A549 (cell line): ENCODE results near the gene TVP23A.

Experiments used
- HMGXB4 ChIP-seq: fragments of 250-450 bp; sonication (Bioruptor Pico); IDR thresholded peaks from 2 replicates; pipeline ENCODE4 v1.5.0; 2021; ENCODE audit warnings: mild to moderate bottlenecking, moderate library complexity, borderline replicate concordance
- MAX ChIP-seq: IDR thresholded peaks from 2 replicates; pipeline ENCODE4 v1.6.1; 2012
- NPAS2 ChIP-seq: fragments of 250-450 bp; sonication (Bioruptor Pico); IDR thresholded peaks from 2 replicates; pipeline ENCODE4 v1.8.0; 2022; ENCODE audit warnings: mild to moderate bottlenecking, moderate library complexity, borderline replicate concordance
- POLR2A ChIP-seq: IDR thresholded peaks from 2 replicates; pipeline ENCODE4 v1.6.1; 2012; ENCODE audit warnings: mild to moderate bottlenecking, low read length
- SREBF2 ChIP-seq: fragments of 450-650 bp; IDR thresholded peaks from 2 replicates; pipeline ENCODE4 v1.6.1; 2014; ENCODE audit warnings: mild to moderate bottlenecking, moderate library complexity
- ZSCAN20 ChIP-seq: fragments of 250-450 bp; sonication (Bioruptor Pico); IDR thresholded peaks from 2 replicates; pipeline ENCODE4 v1.8.0; 2022; ENCODE audit warnings: mild to moderate bottlenecking, moderate library complexity
- TF ChIP-seq, protein P1 (sequence below): fragments of >200 bp; sonication (Bioruptor Twin); formaldehyde crosslinking; IDR thresholded peaks from 3 replicates; pipeline ENCODE4 v1.5.1; 2016
- TF ChIP-seq, protein P2 (sequence below): fragments of 200-600 bp; sonication (generic); IDR thresholded peaks from 2 replicates; pipeline ENCODE4 v1.6.1; 2016; ENCODE audit warnings: antibody characterized with exemption, mild to moderate bottlenecking, moderate library complexity
- TF ChIP-seq, protein P3 (sequence below): fragments of 450-650 bp; IDR thresholded peaks from 2 replicates; pipeline ENCODE4 v1.6.1; 2014; ENCODE audit warnings: antibody characterized with exemption
- TF ChIP-seq, protein P4 (sequence below): IDR thresholded peaks from 2 replicates; pipeline ENCODE4 v1.6.1; 2012; ENCODE audit warnings: low read depth, borderline replicate concordance

DNA sequence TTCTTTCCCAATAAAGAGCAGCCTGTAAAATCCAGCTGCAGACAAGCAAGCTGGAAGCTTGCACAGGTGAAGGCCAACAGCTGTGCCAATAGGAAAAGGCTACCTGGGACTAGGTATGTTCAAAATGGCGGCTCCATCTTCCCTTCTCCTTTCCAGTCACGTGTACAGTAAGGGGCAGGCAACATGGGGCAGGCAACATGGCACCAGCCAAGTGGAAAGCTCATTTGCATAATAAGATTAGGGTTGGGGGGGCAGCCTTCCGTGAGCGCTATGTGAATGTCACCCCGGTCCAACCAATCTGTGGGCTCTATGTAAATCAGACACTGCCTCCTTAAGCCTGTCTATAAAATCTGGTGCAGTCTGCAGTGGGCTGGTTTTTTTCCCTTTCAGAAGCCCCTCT lies 31.3 kb downstream of the TVP23A start:
- TF ChIP-seq, protein P1, sequence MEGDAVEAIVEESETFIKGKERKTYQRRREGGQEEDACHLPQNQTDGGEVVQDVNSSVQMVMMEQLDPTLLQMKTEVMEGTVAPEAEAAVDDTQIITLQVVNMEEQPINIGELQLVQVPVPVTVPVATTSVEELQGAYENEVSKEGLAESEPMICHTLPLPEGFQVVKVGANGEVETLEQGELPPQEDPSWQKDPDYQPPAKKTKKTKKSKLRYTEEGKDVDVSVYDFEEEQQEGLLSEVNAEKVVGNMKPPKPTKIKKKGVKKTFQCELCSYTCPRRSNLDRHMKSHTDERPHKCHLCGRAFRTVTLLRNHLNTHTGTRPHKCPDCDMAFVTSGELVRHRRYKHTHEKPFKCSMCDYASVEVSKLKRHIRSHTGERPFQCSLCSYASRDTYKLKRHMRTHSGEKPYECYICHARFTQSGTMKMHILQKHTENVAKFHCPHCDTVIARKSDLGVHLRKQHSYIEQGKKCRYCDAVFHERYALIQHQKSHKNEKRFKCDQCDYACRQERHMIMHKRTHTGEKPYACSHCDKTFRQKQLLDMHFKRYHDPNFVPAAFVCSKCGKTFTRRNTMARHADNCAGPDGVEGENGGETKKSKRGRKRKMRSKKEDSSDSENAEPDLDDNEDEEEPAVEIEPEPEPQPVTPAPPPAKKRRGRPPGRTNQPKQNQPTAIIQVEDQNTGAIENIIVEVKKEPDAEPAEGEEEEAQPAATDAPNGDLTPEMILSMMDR: no peak
- TF ChIP-seq NPAS2 (CRISPR knock-in tag): no peak
- TF ChIP-seq, protein P2, sequence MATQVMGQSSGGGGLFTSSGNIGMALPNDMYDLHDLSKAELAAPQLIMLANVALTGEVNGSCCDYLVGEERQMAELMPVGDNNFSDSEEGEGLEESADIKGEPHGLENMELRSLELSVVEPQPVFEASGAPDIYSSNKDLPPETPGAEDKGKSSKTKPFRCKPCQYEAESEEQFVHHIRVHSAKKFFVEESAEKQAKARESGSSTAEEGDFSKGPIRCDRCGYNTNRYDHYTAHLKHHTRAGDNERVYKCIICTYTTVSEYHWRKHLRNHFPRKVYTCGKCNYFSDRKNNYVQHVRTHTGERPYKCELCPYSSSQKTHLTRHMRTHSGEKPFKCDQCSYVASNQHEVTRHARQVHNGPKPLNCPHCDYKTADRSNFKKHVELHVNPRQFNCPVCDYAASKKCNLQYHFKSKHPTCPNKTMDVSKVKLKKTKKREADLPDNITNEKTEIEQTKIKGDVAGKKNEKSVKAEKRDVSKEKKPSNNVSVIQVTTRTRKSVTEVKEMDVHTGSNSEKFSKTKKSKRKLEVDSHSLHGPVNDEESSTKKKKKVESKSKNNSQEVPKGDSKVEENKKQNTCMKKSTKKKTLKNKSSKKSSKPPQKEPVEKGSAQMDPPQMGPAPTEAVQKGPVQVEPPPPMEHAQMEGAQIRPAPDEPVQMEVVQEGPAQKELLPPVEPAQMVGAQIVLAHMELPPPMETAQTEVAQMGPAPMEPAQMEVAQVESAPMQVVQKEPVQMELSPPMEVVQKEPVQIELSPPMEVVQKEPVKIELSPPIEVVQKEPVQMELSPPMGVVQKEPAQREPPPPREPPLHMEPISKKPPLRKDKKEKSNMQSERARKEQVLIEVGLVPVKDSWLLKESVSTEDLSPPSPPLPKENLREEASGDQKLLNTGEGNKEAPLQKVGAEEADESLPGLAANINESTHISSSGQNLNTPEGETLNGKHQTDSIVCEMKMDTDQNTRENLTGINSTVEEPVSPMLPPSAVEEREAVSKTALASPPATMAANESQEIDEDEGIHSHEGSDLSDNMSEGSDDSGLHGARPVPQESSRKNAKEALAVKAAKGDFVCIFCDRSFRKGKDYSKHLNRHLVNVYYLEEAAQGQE: no peak
- TF ChIP-seq, protein P3, sequence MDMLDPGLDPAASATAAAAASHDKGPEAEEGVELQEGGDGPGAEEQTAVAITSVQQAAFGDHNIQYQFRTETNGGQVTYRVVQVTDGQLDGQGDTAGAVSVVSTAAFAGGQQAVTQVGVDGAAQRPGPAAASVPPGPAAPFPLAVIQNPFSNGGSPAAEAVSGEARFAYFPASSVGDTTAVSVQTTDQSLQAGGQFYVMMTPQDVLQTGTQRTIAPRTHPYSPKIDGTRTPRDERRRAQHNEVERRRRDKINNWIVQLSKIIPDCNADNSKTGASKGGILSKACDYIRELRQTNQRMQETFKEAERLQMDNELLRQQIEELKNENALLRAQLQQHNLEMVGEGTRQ: no peak
- no peak for TF ChIP-seq HMGXB4 (CRISPR knock-in tag)
- no peak for TF ChIP-seq ZSCAN20 (CRISPR knock-in tag)
- TF ChIP-seq POLR2A: no peak
- TF ChIP-seq, protein P4, sequence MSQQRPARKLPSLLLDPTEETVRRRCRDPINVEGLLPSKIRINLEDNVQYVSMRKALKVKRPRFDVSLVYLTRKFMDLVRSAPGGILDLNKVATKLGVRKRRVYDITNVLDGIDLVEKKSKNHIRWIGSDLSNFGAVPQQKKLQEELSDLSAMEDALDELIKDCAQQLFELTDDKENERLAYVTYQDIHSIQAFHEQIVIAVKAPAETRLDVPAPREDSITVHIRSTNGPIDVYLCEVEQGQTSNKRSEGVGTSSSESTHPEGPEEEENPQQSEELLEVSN: no peak
- no peak for TF ChIP-seq SREBF2
- TF ChIP-seq MAX: no peak
